GM18861 (cell line): Measurements from ENCODE around the gene DUSP22.

Source experiments
- ATAC-seq: cut with Tn5 transposase; IDR thresholded peaks from one replicate; pipeline ENCODE4 v1.9.1; 2021; ENCODE audit not compliant: unreplicated experiment

The DUSP22 gene

DNA sequence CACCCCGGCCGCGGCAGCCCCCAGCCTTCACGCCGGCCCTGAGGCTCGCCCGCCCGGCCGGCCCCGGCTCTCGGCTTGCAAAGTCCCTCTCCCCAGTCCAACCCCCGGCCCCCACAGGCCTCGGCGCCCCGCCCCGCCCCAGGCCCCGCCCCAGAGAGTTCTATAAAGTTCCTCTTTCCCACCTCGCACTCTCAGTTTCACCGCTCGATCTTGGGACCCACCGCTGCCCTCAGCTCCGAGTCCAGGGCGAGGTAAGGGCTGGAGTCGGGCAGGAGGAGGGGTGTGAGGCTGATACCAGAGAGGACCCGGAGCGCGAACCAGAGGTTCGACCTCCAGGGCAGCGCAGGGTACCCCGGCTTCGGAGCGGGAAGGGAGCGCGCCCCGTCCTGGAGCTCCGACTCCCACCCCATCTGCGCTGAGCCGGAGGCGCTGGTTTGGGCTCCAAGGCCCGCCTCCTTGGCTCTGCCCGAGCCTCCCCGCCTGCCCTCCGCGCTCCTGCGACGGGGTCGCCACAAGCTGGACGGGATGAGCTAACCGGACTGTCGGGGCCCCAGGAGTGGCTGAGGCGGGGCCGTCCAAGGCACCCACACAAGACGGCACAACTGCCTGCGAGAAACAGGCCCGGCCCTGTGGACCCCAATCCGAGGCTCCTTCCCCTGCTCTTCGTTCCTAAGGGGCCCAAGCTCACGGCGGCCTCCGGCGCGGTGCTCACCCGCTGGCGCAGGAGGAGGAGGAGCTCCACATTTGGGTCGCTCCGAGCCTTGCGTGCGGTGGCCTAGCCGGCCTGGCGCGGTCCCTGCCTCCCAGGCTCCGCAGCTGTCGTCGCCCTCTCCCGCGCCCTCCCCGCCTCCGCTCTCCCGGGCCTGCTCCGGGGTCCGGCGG lies 99.5 kb downstream of the DUSP22 start, which contains the start of gene IRF4:
Gene IRF4 (plus strand): TSS at position 194 of the 882 bp plus-strand sequence. CDS start 1,401 bp downstream, outside the sequence.
- no peak for ATAC-seq

DNA sequence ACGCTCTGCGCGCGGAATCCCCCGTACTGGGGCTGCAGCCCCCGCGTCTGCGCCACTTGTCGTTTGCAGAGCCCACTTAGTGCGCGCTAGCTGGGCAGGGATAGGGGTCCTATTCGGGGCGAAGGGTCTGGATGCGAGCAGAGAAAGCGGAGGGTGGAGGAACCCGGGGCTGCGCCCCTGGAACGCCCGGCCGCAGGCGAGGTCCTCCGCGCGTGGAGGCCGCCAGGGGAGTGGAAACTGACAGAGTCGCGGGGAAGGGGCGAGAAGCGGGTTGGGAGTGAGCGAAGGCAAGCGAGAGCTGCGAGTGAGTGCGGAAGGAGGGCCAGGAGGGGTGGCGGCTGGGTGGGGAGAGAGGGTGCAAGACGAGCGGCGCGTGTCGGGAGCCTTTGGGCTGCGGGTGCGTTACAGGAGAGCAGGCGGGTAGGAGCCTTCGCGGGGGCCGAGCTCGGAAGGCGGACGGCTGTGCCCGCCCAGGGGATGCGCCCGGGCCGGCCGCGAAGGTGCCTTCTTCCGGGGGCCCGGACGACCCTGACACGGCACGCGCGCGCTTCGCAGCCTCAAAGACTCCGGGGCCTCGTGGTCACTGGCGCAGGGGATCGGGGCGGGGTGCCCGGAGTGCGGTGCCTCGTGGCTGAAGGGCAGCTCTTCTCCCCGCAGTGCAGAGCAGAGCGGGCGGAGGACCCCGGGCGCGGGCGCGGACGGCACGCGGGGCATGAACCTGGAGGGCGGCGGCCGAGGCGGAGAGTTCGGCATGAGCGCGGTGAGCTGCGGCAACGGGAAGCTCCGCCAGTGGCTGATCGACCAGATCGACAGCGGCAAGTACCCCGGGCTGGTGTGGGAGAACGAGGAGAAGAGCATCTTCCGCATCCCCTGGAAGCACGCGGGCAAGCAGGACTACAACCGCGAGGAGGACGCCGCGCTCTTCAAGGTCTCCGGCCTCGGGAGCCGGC lies 100.4 kb downstream of the DUSP22 start:
- ATAC-seq, result no peak

DNA sequence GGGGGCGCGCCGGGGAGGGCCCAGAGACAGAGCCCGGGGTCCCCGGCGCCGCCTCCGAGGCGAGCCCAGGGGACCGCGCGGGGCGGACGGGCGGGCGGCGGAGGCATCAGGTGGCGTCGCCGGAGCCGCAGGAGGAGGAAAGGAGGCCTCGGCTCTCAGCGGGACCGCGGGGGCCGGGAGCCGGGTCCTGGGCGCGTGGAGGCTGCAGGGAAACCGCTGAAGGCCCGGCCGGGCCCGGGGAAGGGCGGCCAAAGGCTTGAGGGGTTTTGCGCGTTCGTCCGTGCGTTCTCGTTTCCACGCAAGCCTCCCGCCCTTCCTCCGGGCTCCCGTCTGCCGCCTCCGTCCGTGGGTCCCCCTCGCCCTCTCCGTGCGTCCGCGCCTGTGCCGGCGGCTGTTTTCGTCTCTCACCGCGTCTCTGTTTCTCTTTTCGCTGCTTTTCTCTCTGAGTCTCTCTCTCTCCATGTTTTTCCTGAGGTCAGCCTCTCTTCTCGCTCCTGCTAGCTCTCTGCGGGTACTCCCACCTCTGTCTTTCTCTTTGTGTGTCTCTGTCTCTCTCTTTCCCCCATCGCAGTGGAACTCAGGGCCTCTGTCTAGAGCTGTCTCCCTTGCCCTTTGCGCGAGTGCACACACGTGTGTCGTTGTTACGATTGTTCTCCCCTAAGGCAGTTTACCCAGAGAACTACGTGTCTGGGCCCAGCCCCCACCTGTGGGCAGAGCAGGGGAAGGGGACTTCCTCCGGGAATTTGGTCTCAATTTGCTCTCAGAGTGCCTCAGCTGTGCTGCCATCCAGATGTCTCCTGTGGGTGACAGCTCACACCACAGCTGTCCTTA lies 101.3 kb downstream of the DUSP22 start:
- no peak for ATAC-seq

DNA sequence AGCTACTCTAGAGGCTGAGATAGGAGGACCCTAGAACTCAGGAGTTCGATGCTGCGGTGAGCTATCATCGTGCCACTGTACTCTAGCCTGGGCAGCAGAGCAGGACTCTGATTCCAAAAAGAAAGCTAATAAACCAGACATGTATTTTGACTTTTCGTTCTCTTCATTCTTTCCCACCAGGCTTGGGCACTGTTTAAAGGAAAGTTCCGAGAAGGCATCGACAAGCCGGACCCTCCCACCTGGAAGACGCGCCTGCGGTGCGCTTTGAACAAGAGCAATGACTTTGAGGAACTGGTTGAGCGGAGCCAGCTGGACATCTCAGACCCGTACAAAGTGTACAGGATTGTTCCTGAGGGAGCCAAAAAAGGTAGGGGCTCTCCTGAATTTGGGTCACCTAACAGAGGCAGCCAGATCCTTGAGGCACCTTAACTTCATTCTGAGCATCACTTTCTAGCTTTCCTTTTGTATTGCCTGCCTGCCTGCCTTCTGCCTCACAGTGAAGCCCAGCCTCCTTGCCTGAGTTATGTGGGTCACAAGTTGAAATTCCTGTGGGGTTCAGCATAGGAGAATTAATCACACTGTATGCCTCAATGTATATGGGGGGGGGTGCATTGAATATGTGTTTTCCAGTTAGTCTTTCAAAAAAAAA lies 102.5 kb downstream of the DUSP22 start:
- no peak for ATAC-seq

GRCh38 chr6:395432-396125 lies 103.3 kb downstream of the DUSP22 start:
- ATAC-seq, result no peak

DNA sequence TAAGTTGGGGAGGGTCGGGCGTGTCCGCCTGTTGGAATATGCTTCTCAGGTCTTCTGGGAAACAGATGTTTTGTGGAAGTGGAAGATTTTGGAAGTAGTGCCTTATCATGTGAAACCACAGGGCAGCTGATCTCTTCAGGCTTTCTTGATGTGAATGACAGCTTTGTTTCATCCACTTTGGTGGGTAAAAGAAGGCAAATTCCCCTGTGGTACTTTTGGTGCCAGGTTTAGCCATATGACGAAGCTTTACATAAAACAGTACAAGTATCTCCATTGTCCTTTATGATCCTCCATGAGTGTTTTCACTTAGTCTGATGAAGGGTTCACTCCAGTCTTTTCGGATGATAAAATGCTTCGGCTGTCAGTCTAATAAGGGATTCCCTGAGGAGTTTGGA lies 103.8 kb downstream of the DUSP22 start:
- no peak for ATAC-seq

GRCh38 chr6:397056-397455 lies 104.8 kb downstream of the DUSP22 start:
- no peak for ATAC-seq

GRCh38 chr6:397604-398003 lies 105.3 kb downstream of the DUSP22 start:
- ATAC-seq, result no peak

GRCh38 chr6:398065-398464 lies 105.8 kb downstream of the DUSP22 start:
- ATAC-seq, result no peak

GRCh38 chr6:398558-399078 lies 106.3 kb downstream of the DUSP22 start:
- no peak for ATAC-seq

- ATAC-seq, result peak; percentile 37
Observed at GRCh38 chr6:399785-400534, 107.7 kb downstream of the DUSP22 start.

GRCh38 chr6:400815-401214 lies 108.5 kb downstream of the DUSP22 start:
- no peak for ATAC-seq
